GM12864 (cell line): Measurements from ENCODE around the gene TBC1D13.
A peak's percentile ranks its signal among the peaks of the same experiment; 100 is the strongest.
"Not testable (repeated sequence)": the region's sequence is repeated elsewhere in the genome, so short reads cannot be mapped to it uniquely, and the experiment has no call there.

Experiments used
- DNase-seq: peaks from one replicate; pipeline ENCODE4 v3.0.0-alpha.2; 2011; ENCODE audit warnings: low read depth
- H3K4me3 ChIP-seq: 2 replicates; pipeline ENCODE4 v1.5.1; 2011; ENCODE audit warnings: mild to moderate bottlenecking, low read depth, low read length, control low read depth
- CTCF ChIP-seq: IDR thresholded peaks from 2 replicates; pipeline ENCODE4 v1.5.1; 2011; ENCODE audit warnings: low read depth, mild to moderate bottlenecking, moderate library complexity, low read length, control low read depth, inconsistent platforms; ENCODE audit errors: missing control alignments

TBC1D13 gene

GRCh38 chr9:128771094-128771721, 15.8 kb upstream of the TBC1D13 start:
- peak overlapping the region; percentile 75 for H3K4me3 ChIP-seq
- TF ChIP-seq CTCF: no peak
- DNase-seq: no peak

- TF ChIP-seq CTCF: no peak
- peak within 1 kb of the TSS; percentile 75 for H3K4me3 ChIP-seq
- DNase-seq: peak; percentile 39
Measured at GRCh38 chr9:128771745-128772519, 15.1 kb upstream of the TBC1D13 start, which contains the start of gene ZER1. TSS of gene ZER1 (minus strand) at chr9:128771927. CDS start at chr9:128755565, 16,362 bp downstream.

- no peak for DNase-seq
- TF ChIP-seq CTCF: no peak
- H3K4me3 ChIP-seq: no peak overlapping the region
Measured at GRCh38 chr9:128773049-128773448, 14.0 kb upstream of the TBC1D13 start.

- no peak overlapping the region for H3K4me3 ChIP-seq
- TF ChIP-seq CTCF: no peak
- DNase-seq: no peak
Measured at GRCh38 chr9:128774804-128775203, 12.2 kb upstream of the TBC1D13 start.

GRCh38 chr9:128780093-128780492, 7.0 kb upstream of the TBC1D13 start:
- not testable (repeated sequence) for H3K4me3 ChIP-seq, DNase-seq

GRCh38 chr9:128781187-128782070, 5.6 kb upstream of the TBC1D13 start:
- no peak for DNase-seq
- TF ChIP-seq CTCF: no peak
- H3K4me3 ChIP-seq: no peak overlapping the region

- no peak for TF ChIP-seq CTCF
- no peak overlapping the region for H3K4me3 ChIP-seq
- no peak for DNase-seq
Measured at GRCh38 chr9:128782669-128783068, 4.4 kb upstream of the TBC1D13 start.
